Activated CD8-positive, alpha-beta memory T cell treated with anti-CD3 and anti-CD28 coated beads, Interleukin-2, amount 50 U/mL, for 24 hours (primary cell): ENCODE data around the gene GRIK5.
"Not testable (repeated sequence)": the region's sequence is repeated elsewhere in the genome, so short reads cannot be mapped to it uniquely, and the experiment has no call there.

Source experiments
- DNase-seq: peaks from one replicate; pipeline ENCODE4 v3.0.0-alpha.2; 2020; ENCODE audit errors: extremely low read depth

The GRIK5 gene

DNA sequence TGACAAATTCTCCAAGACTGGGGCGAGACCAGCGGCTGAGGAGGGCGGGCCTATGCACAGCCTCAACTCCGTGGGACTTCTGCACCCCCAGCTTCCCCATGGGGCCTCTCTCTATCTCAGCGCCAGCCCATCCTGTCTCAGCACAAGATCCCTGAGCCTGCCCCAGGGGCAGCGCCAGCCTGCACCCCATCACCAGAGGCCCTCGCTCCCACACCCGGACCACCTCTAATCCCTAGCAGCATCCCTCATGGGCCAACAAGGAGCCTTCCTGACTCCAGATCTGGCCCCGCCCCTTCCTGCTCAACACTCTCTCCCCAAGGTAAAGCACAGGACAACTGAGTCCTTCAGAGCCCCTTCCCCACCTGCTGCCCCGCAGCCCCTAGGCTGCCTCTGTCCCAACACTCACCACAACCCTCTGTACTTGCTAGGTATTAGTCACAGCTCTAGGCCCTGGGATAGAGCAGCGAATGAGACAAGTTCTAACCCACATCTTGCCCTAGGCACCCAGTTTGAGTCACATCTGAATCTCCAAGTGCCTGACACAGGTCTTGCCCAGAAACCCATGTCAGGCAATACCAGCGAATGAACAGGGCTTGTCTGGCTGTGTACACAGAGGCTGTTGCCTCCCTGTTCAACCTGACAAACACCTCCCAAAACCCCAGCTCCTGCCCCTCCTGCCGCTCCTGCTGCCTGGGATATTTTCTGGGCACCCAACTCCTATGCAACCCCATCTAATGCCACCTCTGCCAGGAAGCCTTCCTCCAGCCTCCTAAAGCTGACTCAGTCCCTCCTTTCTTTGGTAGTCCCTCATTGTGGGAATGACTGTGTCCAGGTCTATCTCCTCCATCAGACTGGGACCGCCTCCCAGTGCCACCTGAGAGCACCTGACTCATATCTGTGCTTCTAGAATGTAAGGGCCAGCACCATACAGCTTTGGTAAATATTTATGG, 18.6 kb downstream of the GRIK5 start:
- no peak for DNase-seq

DNA sequence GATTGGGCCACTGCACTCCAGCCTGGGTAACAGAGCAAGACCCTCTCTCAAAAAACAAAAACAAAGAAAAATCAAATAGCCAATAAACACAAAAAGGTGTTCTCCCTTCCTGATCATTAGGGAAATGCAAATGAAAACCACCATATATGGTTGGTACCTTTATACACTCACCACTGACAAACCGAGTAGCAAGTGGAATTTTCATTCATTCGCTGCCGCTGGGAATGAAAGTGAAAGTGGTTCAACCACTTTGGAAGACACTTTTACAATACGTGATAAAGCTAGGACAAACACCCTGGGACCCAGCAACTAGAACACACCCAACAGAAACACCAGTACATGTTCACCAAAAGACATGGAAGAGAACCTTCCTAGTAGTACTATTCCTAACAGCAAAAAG, 21.0 kb downstream of the GRIK5 start:
- DNase-seq: no peak

GRCh38 chr19:42045575-42045974, 24.4 kb downstream of the GRIK5 start:
- no peak for DNase-seq

DNA sequence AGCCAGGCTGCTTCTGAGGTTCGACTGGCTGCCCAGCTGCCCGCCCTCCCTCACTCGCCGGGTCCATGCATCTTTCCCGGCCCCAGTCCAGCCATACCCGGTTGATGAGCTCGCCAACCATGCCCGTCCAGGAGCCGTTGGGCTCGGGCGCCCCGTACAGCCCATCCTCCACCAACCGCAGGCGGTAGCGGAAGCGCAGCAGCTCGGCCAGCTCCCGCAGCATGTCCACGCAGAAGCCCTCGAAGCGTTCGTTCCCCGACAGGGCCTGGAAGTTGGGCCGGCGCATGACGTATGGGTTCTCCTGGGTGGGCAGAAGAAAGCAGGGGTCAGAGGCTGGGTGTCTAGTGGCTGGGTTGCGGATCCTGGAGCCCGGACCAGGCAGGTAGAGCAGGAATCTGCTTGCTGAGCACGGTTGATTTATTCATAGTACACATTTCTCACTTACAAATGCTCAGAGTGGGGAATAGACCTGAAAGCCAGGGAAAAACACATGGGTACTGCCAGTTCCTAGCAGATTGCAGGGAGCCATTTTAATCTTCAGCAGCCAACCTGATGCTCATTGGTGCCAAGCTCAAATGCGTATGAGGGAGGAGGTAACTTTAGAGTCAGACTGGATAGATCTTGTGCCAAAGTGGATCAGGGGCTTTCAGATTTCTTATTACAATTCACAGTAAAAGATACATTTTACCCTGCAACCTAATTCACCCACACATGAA, 27.4 kb downstream of the GRIK5 start:
- no peak for DNase-seq

- DNase-seq: not testable (repeated sequence)
Measured at GRCh38 chr19:42040491-42040890, 29.5 kb downstream of the GRIK5 start.

- DNase-seq: no peak
Measured at GRCh38 chr19:42040031-42040430, 30.0 kb downstream of the GRIK5 start.

GRCh38 chr19:42038666-42039065, 31.3 kb downstream of the GRIK5 start:
- DNase-seq: no peak

DNA sequence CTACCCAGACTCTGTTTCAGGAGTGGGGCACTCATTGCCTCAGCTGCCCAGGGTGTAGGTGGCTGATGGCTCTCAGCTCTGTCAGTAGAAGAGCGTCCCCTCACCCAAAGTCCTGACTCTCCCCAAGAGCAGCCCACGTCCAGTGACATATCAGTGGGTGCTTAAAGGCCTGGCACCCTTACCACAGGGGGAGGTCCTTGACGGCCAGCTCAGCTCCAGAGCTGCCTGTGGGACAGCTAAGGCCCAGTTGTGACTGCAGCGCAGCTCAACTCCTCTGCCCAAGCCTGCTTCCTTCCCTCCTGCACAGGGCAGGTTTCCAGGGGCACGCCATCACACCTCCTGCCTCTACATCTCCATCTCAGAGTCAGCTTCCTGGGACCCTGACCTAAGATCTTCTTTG, 32.4 kb downstream of the GRIK5 start:
- no peak for DNase-seq

DNA sequence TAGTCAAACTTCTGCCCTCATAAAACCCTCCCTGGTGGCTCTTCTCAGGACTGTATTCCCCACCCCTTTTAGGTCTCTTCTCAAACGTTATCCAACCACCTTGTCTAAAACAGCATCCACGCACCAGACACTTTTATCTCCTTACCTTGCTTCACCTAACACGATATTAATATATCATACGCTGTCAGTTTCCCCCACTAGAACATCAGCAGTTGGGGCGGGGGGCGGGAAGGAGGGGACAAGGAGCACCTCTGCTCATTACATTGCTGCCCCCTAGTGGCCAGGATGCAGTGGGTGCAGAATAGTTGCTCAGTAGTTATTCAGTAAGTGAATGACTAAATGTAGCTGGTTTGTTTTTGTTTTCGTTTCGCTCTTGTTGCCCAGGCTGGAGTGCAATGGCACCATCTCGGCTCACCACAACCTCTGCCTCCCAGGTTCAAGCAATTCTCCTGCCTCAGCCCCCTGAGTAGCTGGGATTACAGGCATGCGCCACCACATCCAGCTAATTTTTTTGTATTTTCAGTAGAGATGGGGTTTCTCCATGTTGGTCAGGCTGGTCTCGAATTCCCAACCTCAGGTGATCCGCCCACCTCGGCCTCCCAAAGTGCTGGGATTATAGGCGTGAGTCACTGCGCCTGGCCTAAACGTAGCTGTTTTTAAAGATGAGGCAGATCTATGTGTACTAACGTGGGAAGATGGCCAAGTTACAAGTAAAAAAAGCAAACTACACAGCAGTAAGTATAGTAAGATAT, 35.2 kb downstream of the GRIK5 start:
- DNase-seq: peak; percentile 21

- DNase-seq: no peak
Measured at GRCh38 chr19:42033413-42033812, 36.6 kb downstream of the GRIK5 start.

DNA sequence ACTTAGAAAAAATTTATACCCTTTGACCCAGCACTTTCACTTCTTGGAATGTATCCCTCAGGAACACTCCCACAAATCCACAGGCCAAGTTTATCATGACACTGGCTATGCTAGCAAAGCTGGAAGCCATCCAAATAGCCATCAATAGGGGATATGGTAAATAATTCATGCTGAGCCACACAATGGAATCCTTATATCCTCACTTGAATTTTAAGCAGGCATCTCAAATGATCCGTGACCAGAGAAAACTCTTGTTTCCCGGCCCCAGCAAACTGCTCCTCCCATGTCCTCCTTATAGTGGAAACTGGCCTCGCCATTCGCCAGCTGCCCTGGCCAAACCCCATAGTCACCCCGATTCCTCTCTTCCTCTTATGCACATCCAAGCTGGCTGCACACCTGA, 37.6 kb downstream of the GRIK5 start:
- DNase-seq: no peak

DNA sequence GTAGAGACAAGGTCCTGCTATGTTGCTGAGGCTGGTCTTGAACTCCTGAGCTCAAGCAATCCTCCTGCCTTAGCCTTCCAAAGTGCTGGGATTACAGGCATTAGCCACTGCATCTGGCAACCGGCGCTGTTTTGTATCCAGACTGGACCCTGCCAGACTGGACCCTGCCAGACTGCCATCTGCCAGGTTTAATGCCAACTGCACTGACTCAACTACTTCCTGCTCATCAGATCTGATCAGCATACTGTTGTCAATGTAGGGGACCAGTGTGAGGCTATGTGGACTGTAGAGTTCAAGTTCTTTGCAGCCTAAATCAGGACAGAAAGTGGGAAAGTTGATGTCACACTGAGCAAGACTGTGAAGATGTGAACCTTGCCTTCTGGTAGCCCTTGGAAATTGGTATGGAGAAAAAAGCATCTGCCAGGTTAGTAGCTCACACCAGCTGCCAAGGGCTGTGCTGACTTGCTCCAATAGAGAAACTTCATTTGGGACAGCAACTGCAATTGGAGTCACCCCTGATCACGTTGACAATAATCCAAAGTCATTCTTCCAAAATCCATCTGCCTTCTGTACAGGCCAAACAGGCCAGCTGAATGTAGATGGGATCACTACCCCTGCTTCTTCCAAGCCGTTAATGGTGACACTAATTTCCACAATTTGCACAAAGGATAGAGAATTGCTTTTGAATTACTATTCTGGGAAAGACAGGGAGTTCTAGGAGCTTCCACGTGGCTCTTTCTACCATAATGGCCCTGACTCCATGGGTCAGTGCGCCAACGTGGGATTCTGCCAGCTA, 39.2 kb downstream of the GRIK5 start:
- no peak for DNase-seq

GRCh38 chr19:42028304-42029216, 41.4 kb downstream of the GRIK5 start:
- no peak for DNase-seq

- no peak for DNase-seq
Measured at GRCh38 chr19:42024622-42025111, 45.3 kb downstream of the GRIK5 start.

DNA sequence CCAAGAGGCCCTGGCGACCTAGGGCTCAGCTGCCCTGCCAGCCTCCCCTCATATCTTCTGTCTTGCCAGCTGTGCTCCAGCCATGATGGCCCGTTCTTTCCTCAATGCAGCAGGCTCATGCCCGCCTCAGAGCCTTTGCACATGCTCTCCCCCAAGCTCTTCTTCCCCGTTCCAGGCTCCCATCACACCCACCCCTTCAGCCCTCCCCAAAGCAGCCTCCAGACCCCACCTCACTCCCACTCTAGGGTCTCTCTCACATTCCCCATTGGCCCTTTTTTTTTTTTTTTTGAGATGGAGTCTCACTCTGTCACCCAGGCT, 46.1 kb downstream of the GRIK5 start:
- no peak for DNase-seq

- DNase-seq: no peak
Measured at GRCh38 chr19:42023121-42023942, 46.7 kb downstream of the GRIK5 start.

DNA sequence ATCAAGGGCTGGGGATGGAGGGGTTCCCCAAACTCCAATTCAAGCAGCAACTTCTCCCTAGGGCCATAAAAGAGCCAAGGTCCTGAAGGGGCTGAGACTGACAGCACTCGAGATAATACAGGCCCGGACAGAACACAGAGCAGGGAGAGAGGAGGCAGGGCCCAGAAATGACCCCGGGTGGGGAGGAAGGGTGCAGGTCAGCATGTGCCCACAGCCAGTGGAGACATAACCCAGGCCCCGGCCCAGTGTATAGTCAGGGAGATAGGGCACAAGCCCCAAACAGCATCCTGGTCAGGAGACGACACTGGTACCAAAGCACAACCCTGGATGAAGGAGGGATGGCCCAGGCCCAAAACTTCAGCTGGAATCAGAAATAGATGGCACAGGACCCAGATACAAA, 47.4 kb downstream of the GRIK5 start:
- no peak for DNase-seq

- DNase-seq: no peak
Measured at GRCh38 chr19:42021185-42021584, 48.8 kb downstream of the GRIK5 start.

DNA sequence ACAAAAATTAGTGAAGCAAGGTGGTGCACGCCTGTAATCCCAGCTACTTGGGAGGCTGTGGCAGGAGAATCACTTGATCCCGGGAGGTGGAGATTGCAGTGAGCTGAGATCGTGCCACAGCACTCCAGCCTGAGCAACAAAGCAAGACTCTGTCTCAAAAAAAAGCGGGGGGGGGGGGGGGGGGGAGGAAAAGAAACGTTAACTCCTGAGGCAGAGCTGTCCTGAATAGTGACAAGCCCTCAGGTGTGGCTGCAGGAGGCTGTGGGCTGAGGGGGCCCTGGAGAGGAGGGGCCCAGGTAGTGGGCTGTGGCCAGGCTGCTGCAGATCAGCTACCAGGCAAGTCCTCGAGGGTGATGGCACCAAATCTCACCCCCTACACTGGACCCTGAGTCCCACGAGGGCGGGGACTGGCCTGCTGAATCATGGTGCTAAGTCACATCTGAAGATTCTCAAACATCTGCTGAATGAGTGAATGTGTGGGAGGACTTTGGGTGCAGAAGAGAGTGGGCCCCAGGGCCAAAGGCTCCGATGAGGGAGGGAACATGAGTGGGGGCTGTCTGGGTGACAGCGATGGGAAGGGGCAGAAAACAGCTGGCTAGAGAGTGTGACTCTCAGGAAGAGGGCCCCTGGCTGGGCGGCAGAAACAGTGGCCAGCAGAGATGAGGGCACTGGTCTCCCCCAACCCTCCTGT, 51.4 kb downstream of the GRIK5 start:
- no peak for DNase-seq
